ENCODE results near the gene ZEB2.

The ZEB2 gene

DNA sequence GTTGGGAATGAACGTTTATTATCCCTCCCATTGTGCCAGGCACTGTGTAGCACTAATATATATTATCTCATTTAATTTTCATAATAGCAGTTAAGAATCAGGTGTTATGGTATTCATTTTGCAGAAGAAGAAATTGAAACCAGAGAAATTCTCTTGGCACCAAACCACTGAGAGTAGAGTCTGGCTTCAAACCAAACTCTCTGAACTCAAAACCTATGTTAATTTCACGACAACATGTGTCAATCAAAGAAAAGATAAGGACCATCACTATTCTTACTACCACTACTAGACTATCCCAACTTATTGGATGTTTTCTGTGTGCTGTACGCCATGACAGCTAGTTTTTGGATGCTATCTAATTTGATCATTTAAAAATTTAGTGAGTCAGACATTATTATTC lies 24.1 kb upstream of the ZEB2 start:
- Mint-ChIP-seq H3K4me3 (no peak overlapping the region), H3K27ac (no peak overlapping the region), H3K36me3 (no peaks in the 10 kb centered on the region), H3K9me3 (no peaks in the 10 kb centered on the region), H3K27me3 (peaks cover 7% of the 10 kb centered on the region), H3K4me1 (no peaks in the 10 kb centered on the region)

GRCh38 chr2:144541396-144541795 lies 21.5 kb upstream of the ZEB2 start:
- H3K36me3 Mint-ChIP-seq = no peaks in the 10 kb centered on the region
- peaks cover 6% of the 10 kb centered on the region for H3K27me3 Mint-ChIP-seq
- H3K27ac Mint-ChIP-seq = no peak overlapping the region
- H3K4me3 Mint-ChIP-seq = no peak overlapping the region
- H3K9me3 Mint-ChIP-seq = no peaks in the 10 kb centered on the region
- H3K4me1 Mint-ChIP-seq = no peaks in the 10 kb centered on the region

DNA sequence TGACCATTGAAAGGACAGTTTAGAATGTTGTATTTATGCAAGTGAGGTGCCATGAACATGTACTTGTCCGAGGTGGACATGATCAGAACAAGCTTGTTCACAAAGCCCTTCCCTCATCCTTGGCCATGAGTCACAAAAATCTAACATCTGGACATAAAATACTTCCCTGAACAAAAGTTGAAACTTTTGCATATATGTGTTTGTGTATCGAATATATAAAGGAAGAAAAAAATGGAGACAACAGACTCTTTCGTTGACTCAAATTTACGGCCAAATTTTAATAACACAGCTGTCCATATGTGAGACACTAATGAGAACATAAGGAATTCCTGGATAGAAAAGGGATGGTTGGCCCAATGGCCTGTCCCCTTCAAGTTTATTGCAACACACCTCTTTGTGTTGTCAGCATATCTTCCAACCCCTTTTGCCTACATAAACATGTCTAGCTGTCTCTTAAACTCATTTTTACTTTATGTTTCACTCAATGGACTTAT lies 19.4 kb upstream of the ZEB2 start:
- no peaks in the 10 kb centered on the region for H3K36me3 Mint-ChIP-seq
- H3K4me3 Mint-ChIP-seq = no peak overlapping the region
- H3K27me3 Mint-ChIP-seq = peaks cover 11% of the 10 kb centered on the region
- H3K9me3 Mint-ChIP-seq = no peaks in the 10 kb centered on the region
- no peaks in the 10 kb centered on the region for H3K4me1 Mint-ChIP-seq
- no peak overlapping the region for H3K27ac Mint-ChIP-seq

DNA sequence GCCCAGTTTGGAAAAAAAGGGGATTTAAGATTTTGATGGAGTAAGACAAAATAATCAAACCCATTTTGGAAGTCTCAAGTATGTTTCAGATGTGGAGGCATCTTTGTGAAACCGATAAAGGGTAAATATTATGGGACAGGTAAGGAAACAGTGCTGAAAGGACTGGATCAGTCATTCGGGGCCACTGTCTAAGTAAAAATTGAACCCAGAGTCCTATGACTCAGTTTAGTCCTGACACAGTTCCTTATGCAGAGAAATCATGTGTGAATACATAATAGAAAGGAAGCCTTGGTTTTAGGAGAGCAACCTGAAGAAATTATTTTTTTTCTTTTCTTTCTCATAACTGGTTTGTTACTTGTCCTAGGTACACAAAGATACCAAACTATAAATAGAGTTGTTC lies 15.4 kb upstream of the ZEB2 start:
- Mint-ChIP-seq H3K27me3 (peaks cover 11% of the 10 kb centered on the region), H3K4me3 (no peak overlapping the region), H3K4me1 (no peaks in the 10 kb centered on the region), H3K36me3 (no peaks in the 10 kb centered on the region), H3K9me3 (no peaks in the 10 kb centered on the region), H3K27ac (no peak overlapping the region)

GRCh38 chr2:144533221-144533620 lies 13.3 kb upstream of the ZEB2 start:
- Mint-ChIP-seq H3K27me3 (peaks cover 13% of the 10 kb centered on the region), H3K4me3 (no peak overlapping the region), H3K9me3 (no peaks in the 10 kb centered on the region), H3K36me3 (no peaks in the 10 kb centered on the region), H3K4me1 (no peaks in the 10 kb centered on the region), H3K27ac (no peak overlapping the region)

GRCh38 chr2:144530596-144530995 lies 10.7 kb upstream of the ZEB2 start:
- Mint-ChIP-seq H3K9me3 (no peaks in the 10 kb centered on the region), H3K4me3 (no peak overlapping the region), H3K4me1 (no peaks in the 10 kb centered on the region), H3K27me3 (peaks cover 20% of the 10 kb centered on the region), H3K27ac (no peak overlapping the region), H3K36me3 (no peaks in the 10 kb centered on the region)

- Mint-ChIP-seq H3K27ac (no peak overlapping the region), H3K4me3 (no peak overlapping the region), H3K36me3 (no peaks in the 10 kb centered on the region), H3K9me3 (no peaks in the 10 kb centered on the region), H3K27me3 (peaks cover 25% of the 10 kb centered on the region), H3K4me1 (peaks cover under 1% of the 10 kb centered on the region)
Observed at GRCh38 chr2:144529841-144530240, 9.9 kb upstream of the ZEB2 start.

DNA sequence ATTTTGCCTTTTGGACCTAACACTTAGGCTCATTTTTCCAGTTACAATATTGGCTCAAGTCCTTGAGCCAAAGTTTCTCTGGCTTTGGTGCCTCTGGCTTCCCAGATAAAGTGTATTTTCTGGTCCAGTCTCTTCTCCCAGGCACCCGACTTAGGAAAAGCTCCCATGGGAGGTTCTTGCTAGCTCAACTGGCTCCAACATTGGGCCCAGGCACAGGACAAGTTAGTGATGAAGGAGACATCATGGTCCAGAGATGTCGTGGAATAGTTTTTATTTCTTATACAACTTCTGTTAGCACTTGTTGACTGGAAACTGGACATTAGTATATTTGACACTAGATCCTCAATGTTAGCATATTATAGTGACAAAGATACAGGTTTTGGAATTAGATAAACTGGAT lies 8.2 kb upstream of the ZEB2 start:
- peaks cover 31% of the 10 kb centered on the region for H3K27me3 Mint-ChIP-seq
- peaks cover 11% of the 10 kb centered on the region for H3K4me1 Mint-ChIP-seq
- H3K4me3 Mint-ChIP-seq = no peak overlapping the region
- no peak overlapping the region for H3K27ac Mint-ChIP-seq
- H3K9me3 Mint-ChIP-seq = no peaks in the 10 kb centered on the region
- H3K36me3 Mint-ChIP-seq = no peaks in the 10 kb centered on the region

GRCh38 chr2:144526831-144527230 lies 6.9 kb upstream of the ZEB2 start:
- Mint-ChIP-seq H3K4me3 (no peak overlapping the region), H3K4me1 (peaks cover 21% of the 10 kb centered on the region), H3K27me3 (peaks cover 41% of the 10 kb centered on the region), H3K36me3 (no peaks in the 10 kb centered on the region), H3K9me3 (no peaks in the 10 kb centered on the region), H3K27ac (no peak overlapping the region)

DNA sequence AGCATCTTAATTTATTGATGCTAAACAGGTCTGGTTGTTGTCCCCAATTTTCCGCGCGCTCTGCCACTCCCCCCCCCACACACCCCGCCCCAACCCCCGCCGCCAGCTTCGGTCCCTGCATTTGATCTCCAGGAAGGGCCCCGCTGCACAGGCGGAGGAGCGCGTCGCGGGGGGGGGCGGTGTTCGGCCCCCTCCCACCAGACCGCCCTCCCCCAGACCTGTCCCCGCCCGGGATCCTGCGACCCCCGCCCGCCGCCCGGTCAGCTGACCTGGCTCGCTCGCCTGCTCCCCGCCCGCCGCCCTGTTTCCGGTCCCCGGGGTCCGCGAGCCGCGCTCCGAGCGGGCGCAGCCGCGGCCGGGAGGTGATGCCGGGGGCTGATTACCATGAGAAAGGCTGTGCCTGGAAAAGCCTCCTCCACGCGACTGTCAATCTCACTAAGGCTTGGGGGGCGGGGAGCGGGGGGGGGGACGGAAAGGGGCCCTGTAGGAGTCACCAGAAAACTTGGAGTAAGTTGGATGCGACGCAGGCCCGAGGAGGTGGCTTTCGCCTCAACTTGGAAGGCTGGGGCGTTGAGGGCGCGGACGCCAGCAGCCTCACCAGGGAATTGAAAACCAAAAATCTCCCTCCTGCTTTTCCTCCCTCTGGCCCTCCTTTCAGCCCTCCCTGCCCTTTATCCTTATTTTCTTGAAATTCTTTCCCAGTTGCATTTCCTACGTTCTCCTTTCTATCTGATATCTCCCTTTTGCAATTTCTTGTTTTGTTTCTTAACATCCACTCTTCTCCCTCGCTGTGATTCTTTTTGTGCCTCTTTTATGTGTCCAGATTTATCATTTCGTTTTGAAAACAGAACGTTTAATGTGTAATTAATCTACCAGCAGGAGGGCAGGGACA lies 4.4 kb upstream of the ZEB2 start:
- Mint-ChIP-seq H3K9me3 (no peaks in the 10 kb centered on the region), H3K27ac (peak overlapping the region; percentile 2), H3K4me3 (peak overlapping the region; percentile 84), H3K27me3 (peaks cover 46% of the 10 kb centered on the region), H3K36me3 (no peaks in the 10 kb centered on the region), H3K4me1 (peaks cover 21% of the 10 kb centered on the region)

- Mint-ChIP-seq H3K9me3 (no peaks in the 10 kb centered on the region), H3K27me3 (peaks cover 45% of the 10 kb centered on the region), H3K27ac (no peak overlapping the region), H3K4me3 (peak overlapping the region; percentile 77), H3K4me1 (peaks cover 21% of the 10 kb centered on the region), H3K36me3 (no peaks in the 10 kb centered on the region)
Observed at GRCh38 chr2:144523596-144524117, 3.7 kb upstream of the ZEB2 start.

DNA sequence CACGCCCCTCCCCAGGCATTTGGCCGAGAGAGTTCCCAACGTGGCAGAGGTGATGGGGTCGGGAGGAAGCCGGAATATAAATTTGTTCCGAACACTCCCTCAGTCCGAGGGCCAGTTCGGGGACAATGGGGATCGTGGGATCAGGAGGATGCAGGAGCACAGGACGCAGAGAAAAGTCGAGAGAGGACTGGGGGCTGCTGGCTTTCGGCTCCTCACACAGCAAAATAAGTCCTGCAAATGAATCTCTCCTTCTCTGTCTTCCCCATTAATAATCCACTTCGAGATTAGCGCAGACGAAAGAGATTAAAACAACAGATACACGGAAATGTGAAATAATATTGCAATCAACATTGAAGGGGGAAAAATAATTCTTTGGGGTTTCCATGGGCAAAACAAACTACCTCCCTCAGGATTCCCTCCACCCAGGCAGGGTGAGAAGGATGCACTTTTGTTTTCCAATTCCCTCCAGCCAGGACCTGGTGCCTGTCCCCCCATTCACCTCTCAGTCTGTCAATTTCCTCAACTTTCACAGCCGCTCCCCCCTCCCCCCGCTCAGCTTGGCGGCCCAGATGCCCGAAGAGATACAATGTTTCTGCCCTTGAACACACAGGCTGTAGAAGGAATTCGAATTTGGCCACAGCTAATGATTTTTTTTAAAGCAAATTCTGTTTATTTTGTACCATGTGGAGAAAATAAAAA lies 3.1 kb upstream of the ZEB2 start:
- Mint-ChIP-seq H3K27ac (no peak overlapping the region), H3K27me3 (peaks cover 45% of the 10 kb centered on the region), H3K36me3 (no peaks in the 10 kb centered on the region), H3K9me3 (no peaks in the 10 kb centered on the region), H3K4me3 (peak overlapping the region; percentile 77), H3K4me1 (peaks cover 21% of the 10 kb centered on the region)

GRCh38 chr2:144522176-144522896 lies 2.4 kb upstream of the ZEB2 start:
- H3K27ac Mint-ChIP-seq = no peak overlapping the region
- H3K4me3 Mint-ChIP-seq = peak overlapping the region; percentile 77
- H3K27me3 Mint-ChIP-seq = peaks cover 42% of the 10 kb centered on the region
- H3K9me3 Mint-ChIP-seq = no peaks in the 10 kb centered on the region
- H3K4me1 Mint-ChIP-seq = peaks cover 21% of the 10 kb centered on the region
- H3K36me3 Mint-ChIP-seq = no peaks in the 10 kb centered on the region

GRCh38 chr2:144521686-144522085 lies 1.8 kb upstream of the ZEB2 start:
- H3K9me3 Mint-ChIP-seq = no peaks in the 10 kb centered on the region
- H3K4me1 Mint-ChIP-seq = peaks cover 24% of the 10 kb centered on the region
- H3K36me3 Mint-ChIP-seq = peaks cover 2% of the 10 kb centered on the region
- H3K27me3 Mint-ChIP-seq = peaks cover 40% of the 10 kb centered on the region
- no peak overlapping the region for H3K4me3 Mint-ChIP-seq
- H3K27ac Mint-ChIP-seq = no peak overlapping the region

DNA sequence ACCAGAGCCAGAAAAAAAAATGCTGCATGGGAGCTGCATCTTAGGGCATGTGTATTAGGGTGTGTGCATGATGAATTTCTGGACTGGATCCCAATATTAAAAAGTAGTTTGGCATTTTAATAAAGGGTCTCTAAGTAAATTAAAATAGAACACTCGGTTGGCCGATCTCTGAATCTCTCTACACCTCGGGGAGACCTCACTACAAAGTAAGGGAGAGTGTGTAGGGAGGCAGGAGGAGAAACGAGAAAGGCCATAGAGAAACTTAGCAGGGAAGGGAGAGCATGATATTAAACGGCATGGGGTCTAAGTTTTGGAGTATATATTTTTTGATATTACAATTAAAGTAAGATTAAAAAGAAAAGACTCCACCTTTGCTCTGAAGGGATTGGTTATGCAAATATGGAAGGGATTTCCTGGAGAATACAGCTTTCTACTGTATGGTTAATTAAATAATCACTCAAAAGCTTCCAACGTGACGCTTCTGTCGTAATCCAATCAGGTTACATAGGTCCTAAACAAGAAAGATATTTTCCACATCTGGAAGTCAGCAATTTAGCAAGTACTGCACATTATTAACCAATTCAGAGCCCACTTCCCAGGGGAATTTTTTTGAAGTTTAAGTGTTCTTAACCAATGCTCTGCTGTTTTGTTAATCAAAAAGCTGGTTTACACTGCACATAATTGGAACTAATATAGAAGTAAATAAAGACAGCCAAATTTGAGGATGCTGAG lies 1.0 kb upstream of the ZEB2 start:
- no peaks in the 10 kb centered on the region for H3K9me3 Mint-ChIP-seq
- no peak overlapping the region for H3K27ac Mint-ChIP-seq
- peaks cover 24% of the 10 kb centered on the region for H3K4me1 Mint-ChIP-seq
- peaks cover 38% of the 10 kb centered on the region for H3K27me3 Mint-ChIP-seq
- peaks cover 2% of the 10 kb centered on the region for H3K36me3 Mint-ChIP-seq
- no peak overlapping the region for H3K4me3 Mint-ChIP-seq
